GOT3 (cell line): ENCODE measurements around the gene HLA-DRA.

ENCODE experiments used
- DNase-seq: peaks from one replicate; lab custom pipeline; 2025; ENCODE audit warnings: mixed read lengths; lab: John Stamatoyannopoulos, UW

Gene HLA-DRA

DNA sequence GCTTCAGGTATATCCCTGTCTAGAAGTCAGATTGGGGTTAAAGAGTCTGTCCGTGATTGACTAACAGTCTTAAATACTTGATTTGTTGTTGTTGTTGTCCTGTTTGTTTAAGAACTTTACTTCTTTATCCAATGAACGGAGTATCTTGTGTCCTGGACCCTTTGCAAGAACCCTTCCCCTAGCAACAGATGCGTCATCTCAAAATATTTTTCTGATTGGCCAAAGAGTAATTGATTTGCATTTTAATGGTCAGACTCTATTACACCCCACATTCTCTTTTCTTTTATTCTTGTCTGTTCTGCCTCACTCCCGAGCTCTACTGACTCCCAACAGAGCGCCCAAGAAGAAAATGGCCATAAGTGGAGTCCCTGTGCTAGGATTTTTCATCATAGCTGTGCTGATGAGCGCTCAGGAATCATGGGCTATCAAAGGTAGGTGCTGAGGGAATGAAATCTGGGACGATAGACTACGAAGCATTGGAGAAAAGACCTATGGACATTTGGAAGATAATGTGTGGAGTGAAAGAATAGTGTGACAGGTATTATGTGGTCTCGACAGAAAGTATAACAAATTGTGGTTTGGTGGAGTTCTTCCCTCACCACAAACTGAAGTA lies at the start of gene HLA-DRA:
Gene HLA-DRA, plus strand, starts transcription at position 286 of the 613 bp plus-strand sequence. Its CDS starts 64 bp downstream, at position 350.
- DNase-seq: peak; percentile 33

DNA sequence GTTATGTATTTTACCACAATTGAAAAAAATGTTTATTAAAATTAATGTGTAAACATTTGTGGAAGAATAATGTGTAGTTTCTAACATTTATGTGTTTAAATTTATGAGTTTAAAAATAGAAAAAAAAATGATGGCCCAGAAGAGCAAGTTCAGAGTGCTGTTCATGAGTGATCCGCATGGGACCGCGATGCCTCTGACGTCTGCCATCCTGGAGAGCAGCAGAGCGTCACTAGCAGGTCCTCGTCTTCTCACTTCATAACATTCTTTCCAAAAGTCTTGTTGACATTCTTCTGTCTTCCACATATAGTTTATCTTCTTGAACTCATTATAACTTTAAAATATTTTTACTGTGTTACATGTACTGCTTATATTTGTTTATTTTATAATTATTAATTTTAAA lies 48.2 kb upstream of the HLA-DRA start:
- DNase-seq: no peak

DNA sequence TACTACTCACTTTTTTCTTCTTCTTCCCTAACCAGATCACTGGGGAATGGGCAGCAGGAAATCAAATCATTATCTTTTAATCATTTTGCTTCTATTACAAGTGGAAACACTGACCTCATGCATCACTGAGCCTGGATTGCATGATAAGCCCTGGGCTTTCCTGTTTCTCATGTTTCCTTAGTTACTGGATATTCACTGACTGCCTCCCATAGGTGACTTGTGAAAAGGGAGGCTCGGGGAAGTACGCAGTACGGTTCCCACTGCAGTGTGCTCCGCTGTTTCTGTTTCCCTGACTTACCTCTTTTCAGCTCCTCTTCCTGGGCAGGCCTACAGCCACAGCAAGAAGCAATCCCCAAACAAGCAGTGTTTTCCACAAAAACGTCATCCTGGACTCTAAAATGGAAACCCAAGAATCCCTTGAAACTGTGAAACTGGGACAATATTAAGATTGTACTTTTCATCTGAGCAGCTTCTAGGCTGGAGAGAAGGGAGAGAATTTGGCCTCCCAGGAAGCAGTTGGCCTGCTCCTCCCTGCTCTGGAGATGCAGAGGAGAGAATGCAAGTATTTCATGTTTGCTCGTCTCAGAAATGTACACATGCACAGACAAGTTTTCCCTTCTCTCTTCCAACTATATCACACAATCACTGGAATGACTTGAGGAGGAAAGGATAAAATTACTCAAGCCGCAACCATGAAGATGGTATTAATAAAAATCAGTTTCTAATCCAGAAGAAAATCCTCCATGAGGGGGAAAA lies 45.8 kb upstream of the HLA-DRA start:
- DNase-seq: peak; percentile 13

DNA sequence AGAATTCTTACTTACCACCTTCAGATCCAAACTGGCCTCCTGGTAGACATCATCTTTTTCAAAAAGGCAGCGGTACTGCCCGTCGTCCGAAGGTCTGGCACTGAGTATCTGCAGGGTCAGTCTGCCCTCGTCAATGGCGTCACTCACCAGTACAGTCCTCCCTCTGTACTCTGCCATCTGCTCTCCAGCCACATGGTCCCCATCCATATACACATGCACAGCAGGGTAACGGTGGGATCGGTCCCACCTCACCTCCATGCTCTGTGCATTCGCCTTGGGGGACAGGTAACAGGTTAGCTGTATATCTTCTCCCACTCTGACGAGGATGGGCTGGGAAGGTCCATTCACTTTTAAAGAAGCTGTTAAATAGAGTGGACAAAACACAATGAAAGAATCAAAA lies 43.7 kb upstream of the HLA-DRA start:
- no peak for DNase-seq

DNA sequence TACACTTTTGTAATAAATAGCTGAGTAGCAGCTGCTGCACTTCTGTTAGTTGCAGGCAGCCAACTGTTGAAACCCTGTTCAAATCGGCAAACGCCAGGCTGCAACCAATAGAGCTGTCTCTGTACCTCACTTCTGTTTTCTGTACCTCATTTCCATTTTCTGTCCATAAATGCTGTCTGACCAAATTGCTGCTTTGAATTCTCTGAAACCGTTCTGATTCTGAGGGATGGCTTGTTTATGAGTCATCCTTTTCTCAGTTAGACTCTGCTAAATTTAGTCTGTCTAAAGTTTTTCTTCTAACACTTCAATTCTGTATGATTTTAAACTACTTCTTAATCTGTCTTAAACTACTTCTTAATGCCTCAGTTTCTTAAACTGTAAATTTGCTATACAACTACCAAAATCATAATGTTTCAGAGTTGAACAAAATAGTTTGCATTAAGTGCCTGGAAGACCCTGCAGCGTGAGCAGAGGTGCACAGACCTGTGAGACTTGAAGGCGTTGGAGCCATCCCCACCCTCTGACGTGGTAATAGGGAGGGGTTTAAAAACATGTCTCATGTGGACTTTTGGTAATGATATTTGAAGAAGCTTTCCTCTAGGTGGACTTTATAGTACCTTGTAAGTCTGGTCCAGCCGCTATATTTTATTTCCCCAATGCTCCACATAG lies 42.3 kb upstream of the HLA-DRA start:
- DNase-seq: no peak

DNA sequence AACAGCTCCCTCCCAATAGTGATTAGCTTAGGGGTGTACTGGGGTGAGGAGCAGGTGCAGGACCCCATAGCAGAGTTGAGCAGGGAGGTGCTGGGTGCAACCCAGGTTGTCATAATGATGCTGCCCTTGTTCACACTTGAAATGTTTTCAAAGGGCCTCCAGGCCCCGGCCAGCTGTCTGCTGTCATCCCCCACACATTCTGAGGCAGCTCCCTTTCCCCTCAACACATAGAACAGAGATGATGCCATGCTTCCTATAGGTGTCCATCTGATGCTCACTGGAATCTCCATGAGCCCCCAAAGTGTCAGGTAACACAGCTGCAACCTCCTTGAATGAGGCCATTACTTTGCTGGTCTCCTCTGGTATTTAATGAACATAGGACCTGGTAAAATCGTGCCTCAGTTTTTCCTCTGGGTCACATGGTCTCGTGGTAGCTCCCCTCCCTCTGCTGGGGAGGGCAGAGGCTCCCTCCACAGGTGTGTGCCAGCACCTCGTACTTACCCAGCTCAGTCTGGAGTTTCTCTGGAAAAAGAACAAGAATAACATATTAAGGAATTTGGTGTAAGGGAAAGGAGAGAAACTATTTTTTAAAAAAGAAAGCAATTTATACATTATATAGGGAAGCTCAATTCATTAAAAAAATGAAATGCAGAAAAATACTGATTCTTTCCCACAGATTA lies 38.3 kb upstream of the HLA-DRA start:
- no peak for DNase-seq

DNA sequence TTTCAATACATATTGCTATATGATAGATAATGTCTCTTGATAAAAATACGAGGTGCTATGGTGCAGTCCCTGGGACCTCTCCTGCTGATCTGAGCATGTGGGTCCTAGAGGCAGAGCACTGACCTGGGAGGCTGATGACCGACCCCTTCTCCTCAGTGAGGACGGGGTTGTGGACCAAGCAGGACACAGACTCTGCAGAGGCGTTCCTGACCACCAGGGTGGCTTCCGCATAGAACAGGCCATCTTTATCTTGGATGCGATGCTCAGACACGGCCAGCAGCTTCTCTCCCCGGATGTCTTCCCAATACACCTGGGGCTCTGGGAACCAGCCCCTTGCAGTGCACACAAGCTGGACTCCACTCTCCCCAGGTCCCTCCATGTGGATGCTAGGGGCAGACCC lies 36.9 kb upstream of the HLA-DRA start:
- no peak for DNase-seq

DNA sequence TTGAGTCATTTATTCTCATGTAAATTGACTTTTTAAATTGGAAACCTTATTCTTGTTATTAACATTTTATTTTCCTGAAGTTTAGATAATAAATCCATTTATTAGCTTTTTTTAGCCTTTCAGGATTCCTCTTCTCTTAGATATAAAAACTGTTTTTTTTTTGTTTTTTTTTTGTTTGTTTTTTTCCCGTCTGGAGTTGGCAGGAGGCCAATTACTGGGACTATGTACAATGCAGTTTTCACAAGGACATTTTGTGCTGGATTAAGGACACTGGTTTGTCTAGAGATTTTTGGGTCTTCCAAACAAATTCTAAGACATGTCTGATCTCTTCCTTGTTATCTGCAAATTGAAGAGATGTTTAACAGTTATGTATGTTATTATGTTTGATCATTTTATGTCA lies 34.0 kb upstream of the HLA-DRA start:
- no peak for DNase-seq

DNA sequence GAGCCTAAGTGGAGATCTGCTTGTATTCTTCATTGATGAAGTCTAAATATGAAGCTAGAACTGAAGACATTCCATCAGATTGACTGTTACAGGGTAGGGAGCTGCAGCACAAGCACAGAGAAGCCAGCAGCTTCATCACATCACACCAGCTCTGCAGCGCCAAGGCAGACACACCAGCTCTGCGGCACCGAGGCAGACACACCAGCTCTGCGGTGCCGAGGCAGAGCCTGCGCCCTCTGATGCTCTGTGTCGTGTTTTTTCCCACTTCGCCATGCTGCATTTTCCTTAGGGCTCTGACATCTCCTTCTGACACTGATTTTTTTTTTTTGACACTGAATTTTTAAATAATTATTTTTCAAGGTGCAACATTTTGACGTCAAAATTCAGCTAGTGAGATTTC lies 33.5 kb upstream of the HLA-DRA start:
- no peak for DNase-seq

DNA sequence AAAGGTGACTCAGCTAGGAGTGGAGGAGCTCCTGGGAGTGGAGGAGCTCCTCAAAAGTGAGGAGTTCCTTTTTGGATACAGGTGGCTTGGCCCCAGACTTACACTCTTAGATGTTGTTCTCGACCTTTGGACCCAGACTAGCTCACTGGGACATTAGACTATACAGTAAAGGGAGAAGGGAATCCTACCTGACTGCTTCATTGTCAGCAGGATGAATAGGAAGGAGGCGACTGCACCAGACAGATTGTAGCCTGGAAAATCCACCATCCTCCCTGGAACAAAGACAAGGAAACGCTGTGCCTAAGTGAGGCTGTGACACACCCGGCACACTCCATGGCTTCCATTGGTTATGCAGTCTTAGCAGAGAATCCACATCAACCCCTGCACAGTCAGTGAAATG lies 32.8 kb upstream of the HLA-DRA start, which contains the start of gene BTNL2:
Gene BTNL2, minus strand, starts transcription at position 325 of the 400 bp plus-strand sequence. Its CDS starts 58 bp downstream, at position 267.
- no peak for DNase-seq

DNA sequence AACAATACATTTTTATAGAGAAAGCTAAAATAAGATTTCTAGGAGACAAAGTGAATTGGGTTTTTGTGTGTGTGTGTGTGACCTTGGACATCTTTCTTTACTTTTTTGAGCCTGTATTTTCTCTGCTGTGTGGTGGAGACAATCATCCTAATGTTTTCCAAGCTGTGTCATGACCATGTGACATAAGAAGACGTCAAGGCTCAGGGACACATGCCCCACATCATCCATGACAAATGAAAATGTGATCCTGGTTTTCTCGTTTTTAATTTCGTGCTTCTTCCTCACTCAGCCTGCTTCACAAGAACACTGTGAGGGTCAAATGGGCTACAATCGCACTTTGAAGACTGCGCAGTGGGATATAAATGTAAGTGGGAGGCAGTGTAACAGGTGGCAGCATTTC lies 28.8 kb upstream of the HLA-DRA start:
- DNase-seq: no peak

DNA sequence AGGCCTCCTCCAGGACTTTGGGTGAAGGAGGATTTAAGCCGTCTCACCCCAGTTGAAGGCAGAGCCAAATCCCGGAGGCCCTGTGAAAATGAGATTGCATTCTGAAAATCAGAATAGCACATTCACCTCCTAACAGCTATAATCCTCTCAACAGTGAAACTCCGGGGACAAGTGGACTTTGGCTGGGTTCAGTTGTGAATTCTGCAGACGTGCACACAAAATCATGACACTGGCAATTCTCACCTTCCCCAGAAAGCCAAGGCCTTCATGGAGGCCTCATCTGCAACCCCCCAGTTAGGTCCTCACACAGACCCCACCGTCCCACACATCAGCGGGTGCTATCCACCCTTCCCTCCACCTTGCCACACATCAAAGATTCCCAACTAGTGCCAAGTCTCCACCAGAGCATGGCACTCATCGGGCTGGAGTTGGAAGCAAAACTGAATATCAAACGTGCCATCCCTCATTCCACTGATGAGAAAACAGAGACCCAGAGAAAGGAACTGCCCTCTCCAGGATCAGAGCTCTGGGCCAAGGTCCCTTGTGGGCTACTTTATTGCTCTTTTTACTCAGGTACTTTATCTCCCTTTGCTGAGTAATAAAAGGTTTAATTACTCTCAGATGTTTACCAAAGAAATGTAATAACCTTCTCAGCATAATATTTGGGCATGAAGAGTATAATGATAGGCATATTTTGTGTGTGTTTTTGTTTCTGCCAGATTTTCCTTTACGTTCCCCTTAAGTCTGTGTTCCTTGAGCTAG lies 27.9 kb upstream of the HLA-DRA start:
- no peak for DNase-seq

DNA sequence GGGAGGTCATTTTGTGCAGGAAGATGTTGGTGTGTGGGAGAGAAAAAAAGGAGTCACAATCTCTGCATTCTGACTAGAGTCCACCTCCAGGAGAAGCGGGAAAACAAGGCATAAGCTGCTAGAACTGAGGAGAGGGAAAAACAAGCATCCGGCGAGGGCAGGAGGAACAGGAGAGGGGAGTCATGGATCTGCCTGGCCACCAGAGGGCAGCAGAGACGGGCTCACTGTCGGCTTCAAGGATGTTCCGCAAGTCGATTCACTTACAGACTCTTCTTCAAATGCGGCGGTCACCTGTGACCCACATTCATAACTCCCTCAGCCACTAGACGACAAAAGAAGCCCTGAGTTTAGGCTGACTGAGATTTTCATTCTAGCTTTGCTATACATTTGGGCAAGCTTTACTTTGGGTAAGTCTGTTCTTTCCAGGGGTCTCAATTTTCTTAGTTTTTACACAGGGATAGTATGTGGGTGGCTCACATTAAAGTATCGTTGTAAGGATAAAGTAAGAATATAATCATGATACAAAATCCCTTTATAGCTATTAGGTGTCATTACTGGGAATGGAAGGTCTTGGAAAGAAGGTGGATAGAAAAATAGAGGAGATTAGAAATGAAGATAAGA lies 26.1 kb upstream of the HLA-DRA start:
- peak; percentile 14 for DNase-seq

DNA sequence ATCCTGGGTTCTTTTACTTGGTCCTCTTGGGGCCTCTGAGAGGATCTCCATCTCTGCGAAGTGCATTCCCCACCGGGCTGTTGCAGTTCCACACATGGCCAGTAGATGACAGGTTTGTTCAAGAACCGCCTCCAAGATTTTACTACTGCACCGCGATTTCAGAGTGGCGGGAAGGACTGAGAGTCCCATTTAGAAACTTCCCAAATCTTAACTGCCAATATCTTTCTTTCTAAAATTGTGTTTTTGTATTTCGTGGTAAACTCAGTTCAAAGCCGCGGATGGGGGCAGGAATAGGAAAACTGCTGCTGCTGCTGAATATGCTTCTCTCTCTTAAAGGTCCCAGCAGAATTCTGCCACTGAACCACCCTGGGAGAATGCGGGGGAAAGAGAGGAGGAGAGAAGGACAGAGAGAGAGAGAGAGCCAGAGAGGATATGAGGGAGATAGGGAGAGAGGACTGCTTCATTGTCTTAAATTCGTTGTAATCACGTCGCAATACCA lies 24.1 kb upstream of the HLA-DRA start:
- peak; percentile 38 for DNase-seq

DNA sequence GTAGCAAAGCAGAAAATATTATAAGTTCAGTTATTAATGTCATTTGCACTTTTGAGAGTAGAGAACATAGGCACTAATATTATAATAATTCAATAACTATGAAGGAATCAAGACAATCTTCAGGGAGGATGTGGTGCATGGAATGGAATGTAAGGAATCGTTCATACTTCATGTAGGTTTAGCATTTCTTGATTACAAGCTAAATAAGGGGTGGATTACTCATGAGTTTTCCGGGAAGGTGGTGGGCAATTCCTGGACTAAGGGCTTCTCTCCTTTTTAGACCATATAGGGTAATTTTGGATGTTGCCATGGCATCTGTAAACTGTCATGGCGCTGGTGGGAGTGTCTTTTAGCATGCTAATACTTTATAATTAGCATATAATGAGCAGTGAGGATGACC lies 23.7 kb upstream of the HLA-DRA start:
- DNase-seq: no peak

DNA sequence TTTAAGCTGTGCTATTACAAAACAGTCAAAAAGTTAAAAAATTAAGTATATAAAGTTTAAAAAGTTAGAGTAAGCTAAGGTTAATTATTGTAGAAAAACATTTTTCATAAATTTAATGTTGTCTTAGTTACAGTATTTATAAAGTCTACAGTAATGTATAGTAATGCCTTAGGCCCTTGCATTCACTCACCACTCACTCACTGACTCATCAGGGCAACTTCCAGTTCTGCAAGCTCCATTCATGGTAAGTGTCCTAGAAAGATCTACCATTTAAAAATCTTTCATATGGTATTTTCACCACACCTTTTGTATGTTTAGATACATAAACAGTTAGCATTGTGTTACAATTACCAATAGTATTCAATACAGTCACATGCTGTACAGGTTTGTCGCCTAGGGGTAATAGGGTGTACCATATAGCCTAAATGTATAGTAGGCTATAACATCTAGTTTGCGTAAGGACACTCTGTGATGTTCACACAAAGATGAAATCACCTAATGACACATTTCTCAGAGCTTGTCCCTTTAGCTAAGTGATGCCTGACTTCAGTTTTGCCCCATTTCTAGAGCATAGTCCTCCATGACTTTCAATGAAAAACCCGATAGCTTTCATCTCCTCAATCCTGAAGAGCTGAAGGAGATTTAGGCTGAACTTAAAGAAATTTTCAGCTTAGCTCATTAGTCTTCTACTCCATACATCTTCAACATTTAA lies 14.9 kb upstream of the HLA-DRA start:
- no peak for DNase-seq

DNA sequence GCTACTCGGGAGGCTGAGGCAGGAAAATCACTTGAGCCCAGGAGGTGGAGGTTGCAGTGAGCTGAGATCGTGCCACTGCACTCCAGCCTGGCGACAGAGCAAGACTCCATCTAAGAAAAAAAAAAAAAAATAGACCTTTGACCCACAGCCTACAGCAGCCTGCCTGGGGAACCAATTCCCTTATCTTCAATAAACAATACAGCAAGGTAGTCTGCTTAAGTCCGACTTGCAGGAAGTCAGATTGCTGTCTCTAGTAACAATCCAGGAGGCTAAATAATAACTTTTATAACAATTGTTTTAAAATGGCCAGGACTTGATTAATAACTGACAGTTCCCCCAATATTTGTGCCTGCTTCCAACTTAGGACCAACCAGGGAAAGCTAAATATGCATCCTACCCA lies 13.3 kb upstream of the HLA-DRA start:
- DNase-seq: no peak

DNA sequence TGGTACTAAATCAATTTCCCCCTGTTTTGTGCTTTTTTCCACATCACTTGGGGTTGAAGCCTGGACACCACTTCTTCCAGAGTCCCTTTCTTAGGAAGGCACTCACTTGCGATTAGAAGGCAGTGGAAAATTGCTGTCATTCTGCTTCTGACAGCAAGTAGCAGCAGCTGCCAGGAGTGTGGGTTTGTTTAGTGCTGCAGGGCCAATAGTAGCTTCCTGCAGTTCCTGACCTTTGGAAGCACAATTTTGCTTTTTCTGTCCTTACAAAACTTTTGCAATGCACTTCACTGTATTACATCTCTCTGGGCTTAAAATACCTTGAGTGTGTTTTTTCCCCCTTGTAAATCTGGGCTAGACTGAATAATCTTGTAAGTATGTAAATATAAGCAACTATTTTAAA lies 12.5 kb upstream of the HLA-DRA start:
- no peak for DNase-seq

DNA sequence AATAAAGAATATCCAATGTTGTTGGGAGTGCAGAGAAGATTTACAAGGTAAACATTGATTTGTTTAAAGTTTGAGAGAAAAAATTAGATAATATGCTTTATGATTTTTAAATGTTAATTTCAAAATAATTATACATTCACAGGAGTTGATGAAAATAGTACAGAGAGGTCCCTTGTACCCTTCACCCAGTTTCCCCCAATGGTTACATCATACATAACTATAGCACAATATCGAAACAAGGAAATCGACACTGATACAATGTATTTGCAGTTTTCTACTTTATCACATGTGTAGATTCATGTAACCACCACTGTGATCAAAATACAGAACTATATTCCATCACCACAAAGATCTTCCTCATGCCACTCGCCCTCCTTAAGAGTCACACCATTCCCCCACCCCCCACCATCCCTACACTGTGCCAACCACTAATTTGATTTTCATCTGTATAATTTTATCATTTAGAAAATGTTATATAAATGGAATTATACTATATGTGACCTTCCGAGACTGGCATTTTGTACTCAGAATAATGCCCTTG lies 11.7 kb upstream of the HLA-DRA start:
- no peak for DNase-seq

DNA sequence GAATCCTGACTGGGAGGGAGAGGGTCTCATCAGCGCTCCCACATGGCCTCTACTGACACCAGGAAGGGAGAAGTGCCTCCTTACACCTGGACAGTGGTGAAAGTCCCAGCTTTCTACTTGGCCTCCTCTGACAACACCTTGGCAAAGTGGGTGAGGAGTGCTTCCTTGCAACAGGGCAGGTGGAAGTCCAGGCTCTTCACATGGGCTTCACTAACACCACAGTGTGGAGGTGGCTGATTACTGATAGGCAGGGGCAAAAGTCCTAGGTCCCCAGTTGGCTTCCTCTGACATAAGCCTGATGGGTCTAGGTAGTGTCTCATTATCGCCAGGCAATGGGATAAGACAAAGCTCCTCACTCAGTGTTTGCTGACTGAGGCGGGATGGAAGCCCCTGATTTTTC lies 9.5 kb upstream of the HLA-DRA start:
- DNase-seq: no peak
